Measurements from ENCODE around the gene PACRG.

Gene PACRG

DNA sequence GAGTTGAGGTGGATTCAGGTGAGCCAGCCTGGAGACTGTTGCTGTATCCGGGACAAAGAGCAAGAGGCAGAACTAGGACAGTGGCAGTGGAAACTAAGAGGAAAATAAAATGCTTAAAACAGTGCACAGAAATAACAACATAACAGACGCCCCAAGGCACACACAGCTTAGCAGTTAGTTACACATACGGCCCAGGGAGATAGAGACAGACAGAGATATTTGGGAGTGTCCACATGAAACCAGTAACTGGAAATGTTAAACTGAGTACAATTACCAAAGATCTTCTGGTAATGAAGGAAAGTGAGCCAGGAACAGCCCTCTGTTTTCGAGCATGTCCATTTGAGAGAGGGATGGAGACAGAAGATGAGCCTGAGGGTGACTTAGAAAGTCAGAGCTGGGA lies 449.2 kb downstream of the PACRG start:
- Histone ChIP-seq H3K4me3 (ENCODE audit: low read length) (no peak overlapping the region), H3K36me3 (ENCODE audit: control insufficient read depth, insufficient read depth, low read length) (no peaks in the 10 kb centered on the region), H3K27me3 (ENCODE audit: control insufficient read depth, insufficient read depth, low read length) (no peaks in the 10 kb centered on the region), H3K9me3 (ENCODE audit: control insufficient read depth, insufficient read depth, low read length) (no peaks in the 10 kb centered on the region), H3K27ac (ENCODE audit: low read length) (no peak overlapping the region), H3K4me1 (ENCODE audit: control insufficient read depth, insufficient read depth, low read length) (peaks cover 2% of the 10 kb centered on the region; the same call in 1 of the 2 replicates)
- WGBS (ENCODE audit: insufficient coverage, insufficient read length) = no CpG with 5 or more reads among the region's 4 CpGs
- DNase-seq (ENCODE audit: low read depth, low spot score) = no peak

DNA sequence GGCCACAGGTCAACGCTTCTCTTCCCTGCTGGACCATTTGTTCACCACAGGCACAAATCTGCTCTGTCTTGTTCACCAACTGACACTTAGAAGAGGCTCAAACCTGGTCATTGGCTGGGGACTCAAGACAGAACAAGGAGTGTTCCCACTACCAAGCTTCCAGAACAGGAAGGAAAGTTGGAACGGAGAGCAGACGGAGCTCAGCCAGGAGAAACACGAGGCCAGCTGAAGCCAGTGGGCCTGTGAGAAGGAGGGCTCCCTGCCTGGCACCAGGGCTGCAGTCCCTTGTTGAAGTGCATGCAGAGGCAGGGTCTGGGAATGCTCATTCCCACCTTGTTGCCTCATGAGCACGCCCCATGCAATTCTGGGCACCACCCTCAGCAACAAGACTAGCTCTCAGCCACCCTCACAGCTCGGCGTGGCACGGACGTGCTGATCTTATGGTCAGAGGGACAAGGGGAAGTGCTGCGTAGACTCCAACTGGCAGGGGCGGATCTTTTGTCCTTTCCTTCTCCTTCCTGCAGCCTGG lies 450.2 kb downstream of the PACRG start:
- H3K4me3 ChIP-seq (ENCODE audit: low read length) = no peak overlapping the region
- no peak overlapping the region for H3K27ac ChIP-seq (ENCODE audit: low read length)
- H3K36me3 ChIP-seq (ENCODE audit: control insufficient read depth, insufficient read depth, low read length) = no peaks in the 10 kb centered on the region
- H3K4me1 ChIP-seq (ENCODE audit: control insufficient read depth, insufficient read depth, low read length) = peaks cover 2% of the 10 kb centered on the region; the same call in 1 of the 2 replicates
- no peak for DNase-seq (ENCODE audit: low read depth, low spot score)
- H3K9me3 ChIP-seq (ENCODE audit: control insufficient read depth, insufficient read depth, low read length) = no peaks in the 10 kb centered on the region
- H3K27me3 ChIP-seq (ENCODE audit: control insufficient read depth, insufficient read depth, low read length) = no peaks in the 10 kb centered on the region
- WGBS (ENCODE audit: insufficient coverage, insufficient read length) = no CpG with 5 or more reads among the region's 11 CpGs

- WGBS (ENCODE audit: insufficient coverage, insufficient read length) = no CpG with 5 or more reads among the region's 9 CpGs
- Histone ChIP-seq H3K9me3 (ENCODE audit: control insufficient read depth, insufficient read depth, low read length) (no peaks in the 10 kb centered on the region), H3K36me3 (ENCODE audit: control insufficient read depth, insufficient read depth, low read length) (no peaks in the 10 kb centered on the region), H3K27me3 (ENCODE audit: control insufficient read depth, insufficient read depth, low read length) (no peaks in the 10 kb centered on the region), H3K4me3 (ENCODE audit: low read length) (no peak overlapping the region), H3K27ac (ENCODE audit: low read length) (no peak overlapping the region), H3K4me1 (ENCODE audit: control insufficient read depth, insufficient read depth, low read length) (peaks cover 2% of the 10 kb centered on the region; the same call in 1 of the 2 replicates)
- DNase-seq (ENCODE audit: low read depth, low spot score) = no peak
These were observed 451.3 kb downstream of the PACRG start for GRCh38 chr6:163179061-163179460.

DNA sequence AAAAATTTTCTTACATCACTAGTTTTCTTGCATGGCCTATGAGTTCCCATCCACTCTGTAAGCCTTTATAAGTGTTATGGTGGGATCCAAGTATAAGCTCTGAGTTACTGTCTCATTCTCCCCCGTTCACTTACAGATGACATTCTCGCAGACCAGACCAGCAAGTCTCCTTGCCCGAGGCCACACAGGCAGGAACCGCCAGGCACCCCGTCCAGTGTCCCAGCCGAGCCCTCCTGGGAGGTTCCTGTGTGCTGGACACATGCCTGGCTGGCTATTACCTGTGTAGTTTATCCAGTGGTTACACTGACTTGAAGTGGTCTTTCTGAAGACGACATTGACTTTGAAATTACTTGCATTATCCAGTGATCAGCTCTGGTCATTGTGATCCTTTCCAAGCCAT lies 451.9 kb downstream of the PACRG start:
- no peaks in the 10 kb centered on the region for H3K9me3 ChIP-seq (ENCODE audit: control insufficient read depth, insufficient read depth, low read length)
- no peak overlapping the region for H3K27ac ChIP-seq (ENCODE audit: low read length)
- H3K27me3 ChIP-seq (ENCODE audit: control insufficient read depth, insufficient read depth, low read length) = no peaks in the 10 kb centered on the region
- DNase-seq (ENCODE audit: low read depth, low spot score) = no peak
- no peaks in the 10 kb centered on the region for H3K36me3 ChIP-seq (ENCODE audit: control insufficient read depth, insufficient read depth, low read length)
- H3K4me3 ChIP-seq (ENCODE audit: low read length) = no peak overlapping the region
- no CpG with 5 or more reads among the region's 7 CpGs for WGBS (ENCODE audit: insufficient coverage, insufficient read length)
- peaks cover 2% of the 10 kb centered on the region; the same call in 1 of the 2 replicates for H3K4me1 ChIP-seq (ENCODE audit: control insufficient read depth, insufficient read depth, low read length)

DNA sequence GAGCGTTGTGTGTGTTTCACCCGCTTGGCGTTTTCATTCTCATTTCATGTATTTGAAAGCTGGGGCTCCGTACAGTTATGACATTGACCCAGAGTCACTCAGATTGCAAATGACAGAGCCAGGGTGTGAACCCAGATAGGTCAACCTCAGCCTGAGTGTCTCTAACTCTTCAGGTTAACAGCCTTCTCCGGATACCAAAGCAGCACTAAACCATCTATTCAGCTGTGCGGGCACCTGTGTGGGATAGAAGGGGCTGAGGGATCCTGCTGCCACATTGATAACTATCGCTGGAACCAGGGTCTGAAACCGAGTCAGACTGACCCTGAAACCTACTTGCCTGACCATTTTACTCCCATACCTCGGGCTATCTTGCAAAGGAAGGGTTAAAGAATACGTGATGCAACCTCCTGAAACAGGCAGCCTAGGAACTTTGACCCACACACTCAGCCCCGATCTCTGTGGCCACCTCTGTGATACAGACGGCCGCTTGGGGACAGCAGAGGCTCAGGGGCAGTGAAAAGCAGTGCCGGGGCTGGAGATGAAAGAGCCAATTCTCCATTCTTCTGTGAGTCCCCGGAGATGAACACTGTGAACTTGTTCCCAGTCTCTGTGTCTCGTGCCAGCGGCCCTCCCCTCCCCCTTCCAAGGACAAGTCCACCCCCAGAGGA lies 453.2 kb downstream of the PACRG start:
- Histone ChIP-seq H3K9me3 (ENCODE audit: control insufficient read depth, insufficient read depth, low read length) (no peaks in the 10 kb centered on the region), H3K27me3 (ENCODE audit: control insufficient read depth, insufficient read depth, low read length) (no peaks in the 10 kb centered on the region), H3K4me3 (ENCODE audit: low read length) (no peak overlapping the region), H3K36me3 (ENCODE audit: control insufficient read depth, insufficient read depth, low read length) (no peaks in the 10 kb centered on the region), H3K27ac (ENCODE audit: low read length) (no peak overlapping the region), H3K4me1 (ENCODE audit: control insufficient read depth, insufficient read depth, low read length) (peaks cover 2% of the 10 kb centered on the region; the same call in 1 of the 2 replicates)
- peak; percentile 57 for DNase-seq (ENCODE audit: low read depth, low spot score)
- no CpG with 5 or more reads among the region's 17 CpGs for WGBS (ENCODE audit: insufficient coverage, insufficient read length)

GRCh38 chr6:163181666-163182180 lies 453.9 kb downstream of the PACRG start:
- WGBS (ENCODE audit: insufficient coverage, insufficient read length) = no CpG with 5 or more reads among the region's 16 CpGs
- no peaks in the 10 kb centered on the region for H3K27me3 ChIP-seq (ENCODE audit: control insufficient read depth, insufficient read depth, low read length)
- no peaks in the 10 kb centered on the region for H3K9me3 ChIP-seq (ENCODE audit: control insufficient read depth, insufficient read depth, low read length)
- H3K4me1 ChIP-seq (ENCODE audit: control insufficient read depth, insufficient read depth, low read length) = peaks cover 2% of the 10 kb centered on the region; the same call in 1 of the 2 replicates
- H3K4me3 ChIP-seq (ENCODE audit: low read length) = no peak overlapping the region
- DNase-seq (ENCODE audit: low read depth, low spot score) = no peak
- H3K36me3 ChIP-seq (ENCODE audit: control insufficient read depth, insufficient read depth, low read length) = no peaks in the 10 kb centered on the region
- no peak overlapping the region for H3K27ac ChIP-seq (ENCODE audit: low read length)

DNA sequence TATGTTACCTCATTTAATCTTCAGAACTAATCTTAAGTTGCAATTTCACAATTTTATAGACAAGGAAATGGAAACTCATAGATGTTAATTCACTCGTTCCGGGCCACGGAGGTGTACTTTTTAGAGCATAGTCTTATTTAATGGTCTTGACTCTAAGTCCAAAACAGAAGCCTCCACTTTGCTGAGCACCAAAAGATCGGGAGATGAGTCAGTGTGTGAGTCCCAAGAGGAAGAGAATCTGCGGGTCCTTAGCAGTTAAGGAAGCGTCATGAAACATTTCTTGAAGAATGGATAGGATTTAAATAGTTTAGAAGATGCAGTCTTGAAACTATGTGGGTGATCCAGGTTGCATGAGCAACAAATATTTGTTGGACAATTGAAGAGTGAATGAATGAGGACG lies 454.9 kb downstream of the PACRG start:
- peaks cover 2% of the 10 kb centered on the region; the same call in 1 of the 2 replicates for H3K4me1 ChIP-seq (ENCODE audit: control insufficient read depth, insufficient read depth, low read length)
- no peak for DNase-seq (ENCODE audit: low read depth, low spot score)
- WGBS (ENCODE audit: insufficient coverage, insufficient read length) = no CpG with 5 or more reads among the region's 7 CpGs
- no peak overlapping the region for H3K27ac ChIP-seq (ENCODE audit: low read length)
- no peak overlapping the region for H3K4me3 ChIP-seq (ENCODE audit: low read length)
- H3K9me3 ChIP-seq (ENCODE audit: control insufficient read depth, insufficient read depth, low read length) = no peaks in the 10 kb centered on the region
- H3K36me3 ChIP-seq (ENCODE audit: control insufficient read depth, insufficient read depth, low read length) = no peaks in the 10 kb centered on the region
- H3K27me3 ChIP-seq (ENCODE audit: control insufficient read depth, insufficient read depth, low read length) = no peaks in the 10 kb centered on the region

- DNase-seq (ENCODE audit: low read depth, low spot score) = no peak
- WGBS (ENCODE audit: insufficient coverage, insufficient read length) = no CpG with 5 or more reads among the region's 3 CpGs
- Histone ChIP-seq H3K36me3 (ENCODE audit: control insufficient read depth, insufficient read depth, low read length) (no peaks in the 10 kb centered on the region), H3K4me1 (ENCODE audit: control insufficient read depth, insufficient read depth, low read length) (peaks cover 2% of the 10 kb centered on the region; the same call in 1 of the 2 replicates), H3K27ac (ENCODE audit: low read length) (no peak overlapping the region), H3K4me3 (ENCODE audit: low read length) (no peak overlapping the region), H3K27me3 (ENCODE audit: control insufficient read depth, insufficient read depth, low read length) (no peaks in the 10 kb centered on the region), H3K9me3 (ENCODE audit: control insufficient read depth, insufficient read depth, low read length) (no peaks in the 10 kb centered on the region)
These were observed 456.0 kb downstream of the PACRG start for GRCh38 chr6:163183806-163184205.

GRCh38 chr6:163185744-163186143 lies 458.0 kb downstream of the PACRG start:
- DNase-seq (ENCODE audit: low read depth, low spot score) = no peak
- Histone ChIP-seq H3K4me3 (ENCODE audit: low read length) (no peak overlapping the region), H3K27ac (ENCODE audit: low read length) (no peak overlapping the region), H3K27me3 (ENCODE audit: control insufficient read depth, insufficient read depth, low read length) (no peaks in the 10 kb centered on the region), H3K4me1 (ENCODE audit: control insufficient read depth, insufficient read depth, low read length) (peaks cover 2% of the 10 kb centered on the region; the same call in 1 of the 2 replicates), H3K36me3 (ENCODE audit: control insufficient read depth, insufficient read depth, low read length) (no peaks in the 10 kb centered on the region), H3K9me3 (ENCODE audit: control insufficient read depth, insufficient read depth, low read length) (no peaks in the 10 kb centered on the region)
- WGBS (ENCODE audit: insufficient coverage, insufficient read length) = no CpG with 5 or more reads among the region's 4 CpGs

DNA sequence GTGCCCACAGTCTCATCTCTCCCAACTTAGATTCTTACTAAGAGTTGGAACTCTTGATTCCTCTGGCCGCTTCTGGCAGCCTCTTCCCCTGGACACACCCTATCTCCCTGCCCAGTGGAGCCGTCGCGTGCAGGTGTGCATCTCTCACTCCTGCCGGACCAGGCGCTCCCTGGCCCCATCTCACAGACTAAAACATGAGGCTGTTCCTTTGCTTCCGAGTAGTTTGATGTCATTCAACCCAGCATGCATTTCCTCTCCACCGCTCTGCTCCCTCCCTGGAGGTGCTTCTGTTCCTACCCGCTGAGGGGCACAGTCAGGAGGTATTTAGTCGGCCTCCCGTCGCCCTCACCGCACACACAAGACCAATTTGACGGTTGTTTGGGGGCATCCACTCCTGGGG lies 458.8 kb downstream of the PACRG start:
- H3K27me3 ChIP-seq (ENCODE audit: control insufficient read depth, insufficient read depth, low read length) = no peaks in the 10 kb centered on the region
- peaks cover 2% of the 10 kb centered on the region; the same call in 1 of the 2 replicates for H3K4me1 ChIP-seq (ENCODE audit: control insufficient read depth, insufficient read depth, low read length)
- no peaks in the 10 kb centered on the region for H3K9me3 ChIP-seq (ENCODE audit: control insufficient read depth, insufficient read depth, low read length)
- whole genome bisulfite sequencing (ENCODE audit: insufficient coverage, insufficient read length) = no CpG with 5 or more reads among the region's 14 CpGs
- no peak overlapping the region for H3K27ac ChIP-seq (ENCODE audit: low read length)
- DNase-seq (ENCODE audit: low read depth, low spot score) = no peak
- H3K36me3 ChIP-seq (ENCODE audit: control insufficient read depth, insufficient read depth, low read length) = no peaks in the 10 kb centered on the region
- H3K4me3 ChIP-seq (ENCODE audit: low read length) = no peak overlapping the region
